ENCODE data around the gene ATP5F1D. TPM values are rescaled to one million over a fixed set of nuclear protein-coding genes. Genes with fewer than 3 reads are reported as not detected.

ATP5F1D gene
- total and polyA plus RNA-seq, 2 of the 13 experiments (the other 11 are each of a cell fraction or from before 2014, with no cell fraction given) = 39.4 to 78.7 TPM

- TF ChIP-seq ARID4A (CRISPR knock-in tag; IDR thresholded peaks at IDR 0.05; ENCODE audit: borderline replicate concordance) (peak; percentile 64), FOXK2 (IDR thresholded peaks at IDR 0.05) (no peak), ETV6 (CRISPR knock-in tag; conservative IDR thresholded peaks at IDR 0.05) (0 out of 2 replicates have a peak, but pooled peaks have one; percentile 10), RARA (CRISPR knock-in tag; IDR thresholded peaks at IDR 0.05) (no peak; the same call in 1 of the 2 replicates), KDM5B (CRISPR knock-in tag; IDR thresholded peaks at IDR 0.05; ENCODE audit: borderline replicate concordance) (peak; percentile 37; the same call in 1 of the 2 replicates), HINFP (CRISPR knock-in tag; IDR thresholded peaks at IDR 0.05; ENCODE audit: low read depth) (0 out of 2 replicates have a peak, but pooled peaks have one; percentile 59), ZNF768 (CRISPR knock-in tag; IDR thresholded peaks at IDR 0.05) (peak; percentile 24; the same call in 1 of the 2 replicates), ZBTB38 (CRISPR knock-in tag; IDR thresholded peaks at IDR 0.05) (0 out of 2 replicates have a peak, but pooled peaks have one; percentile 61), ZHX2 (IDR thresholded peaks at IDR 0.05; ENCODE audit: low read depth) (no peak), ZHX2 (CRISPR knock-in tag; IDR thresholded peaks at IDR 0.05; ENCODE audit: borderline replicate concordance) (0 out of 2 replicates have a peak, but pooled peaks have one; percentile 16), ZNF773 (CRISPR knock-in tag; IDR thresholded peaks at IDR 0.05; ENCODE audit: borderline replicate concordance) (0 out of 2 replicates have a peak, but pooled peaks have one; percentile 22), SOX6 (IDR thresholded peaks at IDR 0.05) (no peak), SOX6 (CRISPR knock-in tag; IDR thresholded peaks at IDR 0.05) (0 out of 2 replicates have a peak, but pooled peaks have one; percentile 22), TOPORS (CRISPR knock-in tag; IDR thresholded peaks at IDR 0.05) (0 out of 2 replicates have a peak, but pooled peaks have one; percentile 39), ZNF281 (CRISPR knock-in tag; IDR thresholded peaks at IDR 0.05; ENCODE audit: borderline replicate concordance) (peak; percentile 40; the same call in 1 of the 2 replicates)
These were observed 25.4 kb downstream of the ATP5F1D start (continued) for GRCh38 chr19:1266916-1267476.

Data from HepG2 (cell line).